ENCODE results near the gene FAM120B.
A peak's percentile ranks its signal among the peaks of the same experiment; 100 is the strongest.

FAM120B gene

DNA sequence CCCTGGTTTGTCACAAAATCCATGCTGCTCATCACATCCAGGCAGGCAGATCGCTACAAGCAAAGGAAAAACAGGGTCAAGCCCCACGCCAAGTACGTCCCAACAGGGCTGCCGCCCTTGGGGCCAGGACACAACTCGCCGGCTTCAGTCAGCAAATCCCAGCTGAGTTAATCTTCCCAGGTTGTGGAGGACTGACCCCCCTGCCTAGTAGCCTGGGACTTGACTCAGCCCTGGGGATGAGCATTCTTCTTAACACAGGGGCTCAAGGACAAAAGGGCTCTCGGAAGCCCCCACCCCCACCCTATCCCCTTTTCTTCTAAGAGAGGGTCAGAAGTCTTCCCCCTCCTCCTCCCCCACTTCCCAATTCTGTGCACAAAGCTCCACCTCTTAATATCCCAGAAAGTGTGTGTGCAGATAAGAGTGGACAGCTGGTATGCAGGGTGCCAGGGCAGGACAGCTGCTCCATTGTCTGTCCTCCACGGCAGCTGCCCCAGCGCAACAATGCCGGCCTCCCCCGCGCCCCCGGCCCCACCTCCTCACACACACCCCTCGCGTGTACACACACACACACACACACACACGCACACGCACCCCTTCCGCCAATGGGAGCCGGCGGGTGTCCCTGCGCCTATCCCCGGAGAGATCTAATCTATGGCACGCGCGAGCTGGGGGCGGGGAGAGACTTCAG is 20.2 kb upstream of the FAM120B start:
- no peak overlapping the region for H3K4me3 ChIP-seq (ENCODE audit: low read length)
- TF ChIP-seq ZNF274 (IDR thresholded peaks at IDR 0.05; ENCODE audit: low read depth, low read length): no peak

DNA sequence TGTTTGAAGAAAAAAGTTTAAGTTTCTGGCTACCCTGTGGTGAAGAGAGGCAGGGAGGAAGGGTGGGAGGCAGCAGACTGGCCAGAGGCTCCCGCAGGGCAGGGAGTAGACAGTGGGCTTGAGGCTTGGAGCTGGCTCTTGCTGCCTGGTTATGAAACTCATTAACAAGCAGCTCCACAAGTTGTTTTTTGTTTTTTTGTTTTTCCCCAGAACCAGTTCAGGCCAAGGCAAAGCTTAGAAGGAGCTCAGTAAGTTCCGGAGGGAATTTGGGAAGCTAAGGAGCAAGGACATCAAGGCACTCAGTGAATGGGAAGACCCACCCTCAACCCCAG is 19.7 kb upstream of the FAM120B start:
- TF ChIP-seq ZNF274 (IDR thresholded peaks at IDR 0.05; ENCODE audit: low read depth, low read length): no peak
- H3K4me3 ChIP-seq (ENCODE audit: low read length): no peak overlapping the region

DNA sequence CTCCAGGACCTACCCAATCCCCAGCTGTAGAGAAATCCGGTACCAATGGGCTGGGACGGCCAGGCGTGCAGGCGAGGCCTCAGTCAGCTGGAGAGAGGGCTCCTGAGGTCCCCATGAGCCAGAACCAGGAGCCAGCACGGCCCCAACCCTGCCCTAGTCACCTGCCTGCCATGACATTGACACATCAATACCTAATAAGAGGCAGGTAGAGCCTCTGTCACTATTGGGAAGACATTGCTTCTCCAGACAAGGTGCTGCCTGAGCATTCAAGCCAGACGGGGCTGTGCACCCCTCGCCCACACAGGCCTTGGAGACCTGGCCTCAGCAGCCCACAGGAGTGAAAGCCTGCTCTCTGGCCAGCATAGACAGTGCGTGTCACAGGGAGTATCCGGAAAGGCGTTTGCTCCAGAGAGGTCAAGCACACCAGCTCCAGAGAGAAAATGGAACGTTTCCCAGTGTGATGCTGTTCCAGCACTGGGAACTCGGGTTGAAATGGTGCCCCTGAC is 19.1 kb upstream of the FAM120B start:
- no peak overlapping the region for H3K4me3 ChIP-seq (ENCODE audit: low read length)
- TF ChIP-seq ZNF274 (IDR thresholded peaks at IDR 0.05; ENCODE audit: low read depth, low read length): no peak

DNA sequence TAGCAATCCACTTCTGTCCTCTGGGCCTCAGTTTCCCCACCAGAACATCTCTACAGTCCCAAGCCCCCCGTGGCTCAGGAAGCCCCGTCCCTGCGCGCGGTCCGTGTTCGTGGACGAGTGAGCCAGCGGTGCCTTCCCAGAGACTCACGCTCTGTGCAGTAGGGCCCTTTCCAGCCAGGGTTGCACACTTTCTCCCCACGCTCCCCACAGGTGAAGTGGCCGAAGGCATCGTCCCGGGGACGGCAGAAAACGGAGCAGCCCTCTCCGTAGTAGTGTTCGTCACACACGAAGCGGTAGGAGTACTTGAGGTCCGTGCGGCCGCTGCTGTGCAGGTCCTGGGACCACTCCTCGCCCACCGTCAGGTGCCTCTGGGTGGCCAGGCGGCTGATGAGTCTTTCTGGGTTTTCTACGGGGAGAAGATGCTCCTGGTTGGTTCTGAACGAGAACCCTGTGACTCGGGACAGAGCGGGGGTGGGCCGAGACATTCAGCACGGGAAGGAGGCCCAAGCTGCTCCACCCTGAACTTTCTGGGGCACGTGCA is 18.4 kb upstream of the FAM120B start:
- no peak for TF ChIP-seq ZNF274 (IDR thresholded peaks at IDR 0.05; ENCODE audit: low read depth, low read length)
- no peak overlapping the region for H3K4me3 ChIP-seq (ENCODE audit: low read length)

DNA sequence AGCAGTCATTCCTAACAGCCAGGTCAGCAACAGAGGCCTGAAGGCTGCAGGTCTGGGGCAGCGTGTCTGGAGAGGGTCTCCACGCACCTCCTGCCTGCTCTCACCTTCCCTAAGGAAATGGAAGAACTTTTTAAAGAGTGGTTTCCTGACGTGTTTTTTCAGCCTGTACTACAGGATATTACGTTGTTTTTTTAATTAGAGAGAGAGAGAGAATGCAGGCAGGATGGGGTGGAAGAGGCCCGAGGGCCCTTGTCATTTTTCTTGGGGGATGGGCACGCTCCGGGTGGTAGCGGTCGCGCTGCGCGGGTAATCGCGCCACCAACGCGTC is 17.7 kb upstream of the FAM120B start:
- TF ChIP-seq ZNF274 (IDR thresholded peaks at IDR 0.05; ENCODE audit: low read depth, low read length): no peak
- H3K4me3 ChIP-seq (ENCODE audit: low read length): peak overlapping the region; percentile 63; the same call in 1 of the 2 replicates

DNA sequence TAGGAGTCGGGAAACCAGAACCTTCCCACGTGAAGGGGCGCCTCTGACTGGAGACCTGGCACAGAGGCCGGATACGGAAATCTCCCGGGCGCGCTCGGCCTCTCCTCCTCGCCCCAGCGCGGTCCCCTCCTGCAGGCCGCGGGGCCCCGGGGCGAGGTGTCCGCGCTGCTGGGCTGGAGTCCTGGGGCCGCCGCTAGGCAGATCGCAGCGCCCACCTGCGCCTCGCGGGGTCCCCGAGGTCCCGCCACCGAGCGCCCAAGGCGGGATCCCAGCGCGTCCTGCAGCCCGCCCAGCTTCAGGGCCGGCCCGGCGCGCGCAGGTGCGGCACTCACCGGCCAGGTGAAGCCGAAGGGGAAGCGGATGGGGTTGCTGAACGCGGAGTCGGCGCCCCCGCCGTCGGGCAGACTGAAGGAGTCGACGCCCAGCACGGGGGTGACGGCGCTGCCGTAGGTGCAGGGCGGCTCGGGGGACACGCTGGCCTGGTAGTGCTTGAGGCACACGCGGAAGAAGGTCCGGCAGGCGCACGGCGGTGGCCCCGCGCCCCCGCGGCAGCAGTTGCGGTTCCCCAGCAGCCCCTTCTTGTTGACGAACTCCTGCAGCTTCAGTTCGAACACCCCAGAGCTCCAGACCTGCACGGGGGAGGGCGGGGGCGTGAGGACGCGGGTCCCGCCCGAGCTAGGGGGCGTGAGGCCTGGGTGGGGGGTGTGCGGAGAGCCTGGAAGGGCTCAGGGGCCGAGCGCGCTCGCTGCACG is 17.2 kb upstream of the FAM120B start:
- TF ChIP-seq ZNF274 (IDR thresholded peaks at IDR 0.05; ENCODE audit: low read depth, low read length): no peak
- peak overlapping the region; percentile 63 for H3K4me3 ChIP-seq (ENCODE audit: low read length)

DNA sequence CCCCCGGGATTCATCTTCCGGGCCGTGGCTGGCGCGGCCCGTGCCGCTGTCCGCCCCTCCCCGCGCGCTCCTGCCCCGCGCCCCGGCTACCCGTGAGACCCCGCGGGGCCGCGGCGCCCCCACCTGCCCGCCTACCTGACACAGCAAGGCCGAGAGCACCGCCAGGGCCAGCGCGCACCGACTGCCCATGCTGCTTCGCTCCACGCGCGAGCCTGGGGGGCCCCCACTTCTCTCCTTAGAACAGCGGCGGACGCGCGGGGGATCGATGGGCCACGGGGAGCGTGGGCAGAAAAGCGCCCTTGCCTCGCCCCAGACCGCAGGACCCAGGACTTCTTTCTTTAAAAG is 16.6 kb upstream of the FAM120B start:
- no peak for TF ChIP-seq ZNF274 (IDR thresholded peaks at IDR 0.05; ENCODE audit: low read depth, low read length)
- H3K4me3 ChIP-seq (ENCODE audit: low read length): peak overlapping the region; percentile 63

DNA sequence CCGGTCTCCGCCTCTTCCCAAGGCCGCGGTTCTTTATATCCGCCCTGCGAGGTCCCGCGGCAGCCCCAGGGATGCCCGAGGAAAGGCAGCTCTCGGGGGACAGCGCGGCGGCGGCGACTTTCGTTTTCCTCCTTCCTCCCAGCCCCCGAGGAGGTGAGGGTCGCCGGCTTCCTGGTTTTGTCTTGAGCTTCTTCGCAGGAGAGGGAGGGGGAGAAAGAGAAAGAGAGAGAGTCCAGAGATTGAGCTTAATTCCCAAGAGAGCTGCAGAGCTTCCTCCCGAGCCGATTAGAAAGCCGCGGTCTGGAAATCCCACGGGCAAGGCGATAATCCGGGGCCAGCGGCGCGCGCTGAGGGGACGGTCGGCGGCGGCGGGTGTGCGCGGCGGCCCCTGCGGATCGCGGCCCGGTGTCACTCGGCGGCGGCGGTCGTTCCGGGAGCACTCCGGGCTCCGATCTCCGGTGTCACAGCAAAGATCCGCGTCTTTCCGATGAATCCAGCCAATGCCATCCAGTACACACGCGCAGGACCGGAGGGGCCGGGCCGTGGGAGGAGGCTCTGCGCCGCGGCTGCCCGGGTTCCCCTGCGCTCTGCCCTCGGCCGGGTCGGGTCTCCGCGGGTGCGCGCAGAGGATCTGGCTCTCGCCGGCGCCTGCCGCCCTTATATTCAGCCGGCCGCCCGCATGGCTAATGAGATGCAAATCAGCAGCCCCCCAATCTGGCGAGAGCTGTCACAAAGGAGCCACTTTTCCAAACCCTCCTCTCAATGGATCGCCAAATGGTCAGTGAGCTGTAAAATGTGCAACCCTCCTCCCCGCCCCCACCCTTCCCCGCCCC is 16.0 kb upstream of the FAM120B start, which contains the start of gene DLL1:
TSS of gene DLL1 (minus strand) at position 783 of the 833 bp plus-strand sequence. CDS start 939 bp downstream, outside the sequence.
- TF ChIP-seq ZNF274 (IDR thresholded peaks at IDR 0.05; ENCODE audit: low read depth, low read length): no peak
- H3K4me3 ChIP-seq (ENCODE audit: low read length): peak within 1 kb of the TSS; percentile 63

DNA sequence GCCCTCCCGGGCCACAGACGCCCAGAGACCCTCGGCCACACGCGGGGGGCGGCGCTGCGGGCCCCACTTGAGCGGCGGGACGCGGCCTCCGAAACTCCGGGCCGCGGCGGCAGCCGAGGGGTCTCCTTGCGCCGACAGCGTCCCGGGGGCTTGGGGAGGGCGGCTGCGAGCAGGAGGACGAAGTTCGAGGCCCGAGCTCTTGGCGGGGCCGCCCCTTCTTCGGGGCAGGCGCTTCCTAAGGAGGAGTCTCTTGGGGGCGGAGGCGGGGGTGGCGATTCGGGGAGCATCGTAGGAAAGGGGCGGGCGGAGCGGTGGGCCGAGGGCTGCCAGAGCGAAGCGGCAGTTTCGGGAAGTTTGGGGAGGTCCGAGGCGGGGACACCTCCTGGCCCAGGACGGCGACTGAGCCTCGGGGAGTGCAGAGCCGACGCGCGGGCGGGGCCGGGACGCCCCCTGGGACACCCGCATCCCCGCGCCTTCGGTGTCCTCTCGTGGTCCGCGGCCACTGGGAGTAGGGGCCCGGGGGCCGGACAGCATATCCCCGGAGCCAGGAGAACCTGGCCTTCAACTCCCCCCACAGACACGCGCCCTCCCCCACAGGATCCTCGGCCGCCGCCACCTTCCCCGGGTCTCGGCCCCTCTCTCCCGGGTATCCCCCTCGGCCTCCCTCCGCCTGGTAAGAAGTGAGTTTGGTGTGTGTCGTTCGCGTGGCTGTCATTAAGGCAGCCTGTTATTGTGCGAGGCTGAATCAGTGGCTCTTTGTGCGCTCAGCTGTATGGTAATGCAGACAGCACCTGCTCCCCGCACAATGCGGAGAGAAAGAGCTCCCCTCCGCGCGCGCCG is 15.1 kb upstream of the FAM120B start:
- H3K4me3 ChIP-seq (ENCODE audit: low read length): peak overlapping the region; percentile 32; the same call in 1 of the 2 replicates
- TF ChIP-seq ZNF274 (IDR thresholded peaks at IDR 0.05; ENCODE audit: low read depth, low read length): no peak

DNA sequence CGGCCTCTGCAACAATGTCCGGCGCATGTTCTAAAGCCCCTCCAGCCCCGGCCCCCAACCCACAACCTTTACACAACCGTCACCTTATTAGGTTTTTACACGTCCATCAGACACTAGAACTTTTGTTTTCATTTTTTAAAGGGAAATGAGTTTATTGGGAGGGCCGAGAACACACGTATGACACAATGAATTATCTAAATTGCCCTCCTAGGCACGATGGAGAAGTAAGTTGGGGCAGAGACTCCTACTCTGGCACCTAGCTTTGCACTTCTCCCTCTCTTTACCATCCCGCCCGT is 14.5 kb upstream of the FAM120B start:
- no peak for TF ChIP-seq ZNF274 (IDR thresholded peaks at IDR 0.05; ENCODE audit: low read depth, low read length)
- H3K4me3 ChIP-seq (ENCODE audit: low read length): no peak overlapping the region; the same call in 1 of the 2 replicates

DNA sequence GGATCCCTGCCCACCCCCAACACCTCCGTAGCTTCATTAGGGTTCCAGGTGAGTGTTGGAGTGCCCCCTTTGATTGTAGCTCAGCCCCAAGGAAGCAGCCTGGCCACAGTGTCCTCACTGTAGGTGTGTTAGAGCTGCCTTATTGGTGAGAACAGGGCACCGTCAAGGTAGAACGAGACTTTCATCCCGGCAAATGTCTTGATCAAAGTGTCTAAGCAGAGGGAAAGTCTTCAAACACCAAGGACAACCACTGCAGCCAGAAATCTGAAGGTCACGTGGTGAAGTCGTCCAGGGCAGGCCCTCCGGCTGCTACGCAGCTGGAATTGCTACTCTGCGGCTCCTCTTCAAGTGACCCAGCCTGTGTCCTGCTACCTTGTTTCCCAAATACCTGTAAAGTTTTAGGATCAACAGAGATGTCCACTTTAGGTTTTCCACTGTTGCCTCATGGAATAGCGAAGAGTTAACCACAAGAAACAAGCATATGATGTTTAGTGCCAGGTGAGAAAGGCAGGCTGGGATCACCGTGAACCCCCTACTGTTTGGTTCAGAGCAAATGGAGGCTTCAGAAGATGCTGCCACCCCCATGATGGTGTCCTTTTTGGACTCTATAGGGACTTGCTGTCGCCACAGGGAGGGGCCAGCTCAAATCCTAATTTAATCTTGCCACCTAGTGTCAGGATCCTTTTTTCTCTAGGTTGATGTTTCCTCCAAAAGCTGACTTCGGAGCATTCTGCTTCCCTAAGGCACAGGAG is 14.0 kb upstream of the FAM120B start:
- no peak for TF ChIP-seq ZNF274 (IDR thresholded peaks at IDR 0.05; ENCODE audit: low read depth, low read length)
- no peak overlapping the region for H3K4me3 ChIP-seq (ENCODE audit: low read length)

DNA sequence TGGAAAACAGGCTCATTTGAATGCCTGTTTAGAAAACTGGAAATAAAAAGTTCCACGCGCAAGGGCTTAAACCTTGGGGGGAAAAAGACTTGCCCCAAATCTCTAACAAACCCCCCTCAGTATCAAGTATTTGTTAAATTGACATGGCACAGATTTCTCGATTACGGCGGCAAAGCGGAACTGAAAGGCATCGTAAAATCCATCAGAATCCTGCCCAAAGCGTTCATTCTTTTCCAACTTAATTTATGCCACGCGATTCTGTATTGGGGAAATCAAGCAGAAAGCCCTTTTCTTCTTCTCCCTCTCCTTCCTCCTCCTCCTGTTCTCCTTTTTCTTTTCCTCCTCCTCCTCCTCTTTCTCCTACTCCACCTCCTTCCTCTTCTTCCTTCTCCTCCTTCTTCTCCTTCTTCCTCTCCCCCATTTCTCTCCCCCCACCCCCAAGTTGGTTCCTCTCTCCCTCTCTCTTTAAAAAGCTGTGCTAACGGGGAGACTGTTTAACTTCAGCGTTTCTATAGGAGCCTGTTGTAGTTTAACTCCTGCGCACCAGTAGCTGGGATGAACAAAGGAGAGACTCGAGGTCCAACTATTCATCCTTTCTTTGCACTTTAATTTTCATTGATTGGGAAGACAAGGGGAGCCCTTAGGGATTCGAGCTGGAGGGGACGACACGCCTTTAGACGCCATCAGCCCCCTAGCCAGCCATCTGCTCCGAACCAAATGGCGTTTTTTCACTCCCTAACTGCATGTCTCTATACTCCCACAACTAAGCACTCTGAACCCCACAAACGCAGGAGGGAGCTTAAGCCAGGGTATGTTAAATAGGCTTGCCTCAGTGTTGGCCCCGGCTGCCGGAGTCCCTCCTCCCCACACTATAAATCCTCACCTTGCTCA is 13.0 kb upstream of the FAM120B start:
- no peak overlapping the region for H3K4me3 ChIP-seq (ENCODE audit: low read length)
- TF ChIP-seq ZNF274 (IDR thresholded peaks at IDR 0.05; ENCODE audit: low read depth, low read length): no peak

Measured in GM08714 (cell line).